Activated CD4-positive, alpha-beta T cell treated with anti-CD3 and anti-CD28 coated beads for 48 hours (primary cell): ENCODE measurements around the gene KCNK5.

Experiments used
- DNase-seq: peaks from one replicate; pipeline ENCODE4 v3.0.0-alpha.2; 2020

Gene KCNK5, protein sequence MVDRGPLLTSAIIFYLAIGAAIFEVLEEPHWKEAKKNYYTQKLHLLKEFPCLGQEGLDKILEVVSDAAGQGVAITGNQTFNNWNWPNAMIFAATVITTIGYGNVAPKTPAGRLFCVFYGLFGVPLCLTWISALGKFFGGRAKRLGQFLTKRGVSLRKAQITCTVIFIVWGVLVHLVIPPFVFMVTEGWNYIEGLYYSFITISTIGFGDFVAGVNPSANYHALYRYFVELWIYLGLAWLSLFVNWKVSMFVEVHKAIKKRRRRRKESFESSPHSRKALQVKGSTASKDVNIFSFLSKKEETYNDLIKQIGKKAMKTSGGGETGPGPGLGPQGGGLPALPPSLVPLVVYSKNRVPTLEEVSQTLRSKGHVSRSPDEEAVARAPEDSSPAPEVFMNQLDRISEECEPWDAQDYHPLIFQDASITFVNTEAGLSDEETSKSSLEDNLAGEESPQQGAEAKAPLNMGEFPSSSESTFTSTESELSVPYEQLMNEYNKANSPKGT

DNA sequence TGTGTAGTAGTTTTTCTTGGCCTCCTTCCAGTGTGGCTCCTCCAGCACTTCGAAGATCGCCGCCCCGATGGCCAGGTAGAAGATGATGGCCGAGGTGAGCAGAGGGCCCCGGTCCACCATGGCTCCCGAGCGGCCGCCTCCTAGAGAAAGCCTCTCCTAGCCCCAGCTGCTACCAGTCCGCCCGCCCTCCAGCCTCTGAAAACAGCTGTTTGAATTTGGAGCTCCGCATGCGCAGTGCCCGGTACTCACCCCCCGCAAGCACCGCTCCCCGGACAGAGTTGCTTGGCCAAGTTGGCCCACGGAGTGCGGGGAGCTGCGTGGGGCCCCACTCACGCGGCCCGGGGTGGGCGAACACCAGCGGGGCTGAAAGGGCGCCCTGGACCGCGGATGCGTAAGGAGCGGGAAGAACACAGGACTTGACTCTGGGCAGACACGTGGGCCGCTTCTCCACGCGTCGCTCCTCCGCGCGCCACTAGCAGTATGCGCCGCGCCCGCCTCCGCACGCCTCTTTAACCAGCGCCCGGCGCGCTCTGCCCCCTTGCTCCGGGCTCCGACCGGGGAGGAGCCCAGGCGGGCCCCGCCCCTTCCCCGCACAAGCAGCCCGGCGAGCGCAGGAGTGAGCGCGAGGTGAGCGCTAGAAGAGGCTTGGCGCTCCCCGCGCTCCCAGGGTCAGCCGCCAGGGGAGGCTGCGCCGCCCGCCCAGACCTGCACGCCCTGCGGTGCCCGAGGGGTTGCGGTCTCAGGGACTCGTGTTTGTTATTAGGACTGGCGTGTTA, at the start of gene KCNK5:
KCNK5 (minus strand) TSS at position 484 of the 776 bp plus-strand sequence; CDS start at position 120, 364 bp downstream.
- peak; percentile 91 for DNase-seq

DNA sequence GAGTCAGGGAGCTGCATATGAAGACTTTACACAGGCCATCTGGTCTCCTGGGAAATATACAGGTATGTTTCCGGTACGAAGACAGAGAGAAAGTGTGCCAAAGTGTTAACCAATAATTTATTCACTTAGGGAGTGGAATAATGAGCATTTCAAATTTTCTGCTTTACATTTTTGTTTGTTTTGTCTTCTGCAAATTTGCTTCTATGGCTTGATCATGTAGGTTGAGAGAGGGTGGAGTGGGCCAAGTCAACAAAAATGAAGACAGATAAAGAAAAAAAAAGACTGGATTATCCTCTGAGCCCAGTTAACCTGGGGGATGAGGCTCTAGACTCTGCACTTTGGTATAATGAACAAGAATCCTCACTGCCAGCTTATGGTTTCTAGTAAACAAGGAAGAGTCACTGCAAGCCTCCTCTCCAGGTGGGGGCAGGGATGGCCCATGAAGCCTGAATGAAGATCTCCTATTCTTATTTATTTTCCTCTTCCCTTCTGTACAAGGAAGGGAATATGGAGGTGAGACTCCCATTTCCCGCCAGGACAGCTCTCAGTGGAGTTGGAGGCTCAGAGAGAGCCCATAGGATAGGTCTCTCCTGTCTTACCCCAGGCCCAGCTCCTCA, 47.2 kb upstream of the KCNK5 start:
- DNase-seq = no peak

DNA sequence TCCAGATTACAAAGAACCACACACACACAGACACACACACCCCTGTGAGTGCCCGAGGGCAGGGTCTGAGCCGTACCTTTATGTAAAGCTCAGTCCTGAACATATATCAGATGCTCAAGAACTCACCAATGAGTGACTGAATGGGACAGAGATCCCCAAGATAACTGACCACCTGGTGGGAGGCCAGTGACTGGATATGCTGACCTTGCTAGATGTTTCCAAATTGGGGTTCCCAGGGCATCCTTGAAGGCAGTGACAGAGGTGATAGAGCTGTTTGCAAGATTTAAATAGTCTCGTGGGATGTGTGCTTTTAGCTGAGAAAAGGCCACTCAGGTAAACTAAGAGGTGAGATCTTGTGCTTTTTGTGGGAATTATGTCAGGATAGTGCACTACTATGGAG, 45.6 kb upstream of the KCNK5 start:
- no peak for DNase-seq

DNA sequence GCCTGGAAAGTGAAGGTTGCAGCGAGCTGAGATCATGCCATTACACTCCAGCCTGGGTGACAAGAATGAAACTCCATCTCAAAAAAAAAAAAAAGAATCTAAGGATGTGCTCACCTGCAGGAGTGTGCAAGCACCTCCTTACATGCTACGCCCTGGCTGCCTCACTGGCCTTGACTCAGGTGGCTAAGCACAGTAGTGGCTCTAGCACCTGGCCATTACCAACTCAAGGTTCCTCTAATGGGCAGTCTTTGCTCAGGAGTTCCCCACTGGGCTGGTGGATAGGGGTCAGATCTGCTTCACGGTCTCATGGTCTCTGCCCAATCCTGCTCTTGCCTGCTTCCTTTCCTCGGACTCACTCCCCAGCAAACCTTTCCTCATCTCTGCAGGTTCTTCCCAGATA, 45.2 kb upstream of the KCNK5 start:
- DNase-seq = no peak

DNA sequence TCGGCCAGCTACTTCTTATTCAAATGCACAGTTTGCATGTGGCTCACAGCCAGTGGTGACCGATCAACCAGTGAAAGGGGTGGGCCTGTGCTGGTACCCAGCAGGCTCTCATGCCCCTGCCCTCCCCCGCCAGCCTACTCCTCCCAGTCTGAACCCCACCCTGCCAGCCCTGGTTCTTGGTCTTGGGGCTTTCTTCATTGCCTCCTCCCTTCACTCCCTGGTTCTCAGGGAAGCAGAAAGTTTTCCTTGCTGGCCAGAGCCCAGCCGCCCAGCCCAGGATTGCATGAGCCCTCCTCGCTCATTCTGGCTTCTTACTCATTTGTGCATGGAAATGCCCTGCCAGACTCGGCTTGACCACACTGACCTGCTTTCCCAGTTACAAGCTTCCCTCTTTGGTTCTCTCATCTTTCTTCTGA, 44.1 kb upstream of the KCNK5 start:
- DNase-seq = no peak

DNA sequence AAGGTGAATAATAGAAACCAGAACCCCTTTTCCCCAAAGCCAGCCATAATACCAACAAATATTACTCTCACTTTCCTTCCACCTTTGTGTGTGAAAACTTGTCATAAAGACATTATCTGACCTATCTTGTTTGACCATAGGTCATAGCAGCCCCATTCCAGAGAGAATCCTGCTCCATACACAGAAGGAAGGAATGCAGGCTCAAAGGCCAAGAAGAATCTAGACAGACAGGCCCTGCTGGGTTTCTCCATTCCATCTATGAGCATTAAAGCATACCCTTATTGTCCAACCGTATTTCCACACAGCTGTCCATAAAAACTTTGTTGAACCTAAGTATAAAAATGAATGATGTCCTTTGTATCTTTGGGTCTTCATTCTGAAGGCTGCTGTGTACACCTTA, 40.7 kb upstream of the KCNK5 start:
- no peak for DNase-seq

DNA sequence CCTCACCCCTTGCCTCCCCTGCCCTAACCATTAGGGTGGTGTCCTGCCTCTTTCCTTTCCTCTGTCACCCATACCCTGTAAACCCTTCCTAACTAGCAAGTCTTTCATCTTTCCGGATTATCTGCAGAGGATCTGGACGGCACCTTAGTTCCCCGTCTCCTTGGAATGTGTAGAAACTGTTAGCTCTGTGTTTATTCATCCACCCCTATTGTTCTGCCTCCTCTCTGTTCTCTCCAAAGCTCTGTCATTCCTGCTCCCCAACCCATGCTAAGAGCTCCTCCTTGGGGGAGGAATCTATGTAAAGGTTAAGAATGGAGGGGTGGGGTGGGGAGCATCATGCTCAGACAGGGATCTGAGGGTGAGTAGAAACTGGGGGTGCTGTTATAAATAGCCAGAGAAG, 39.4 kb upstream of the KCNK5 start:
- DNase-seq = no peak

DNA sequence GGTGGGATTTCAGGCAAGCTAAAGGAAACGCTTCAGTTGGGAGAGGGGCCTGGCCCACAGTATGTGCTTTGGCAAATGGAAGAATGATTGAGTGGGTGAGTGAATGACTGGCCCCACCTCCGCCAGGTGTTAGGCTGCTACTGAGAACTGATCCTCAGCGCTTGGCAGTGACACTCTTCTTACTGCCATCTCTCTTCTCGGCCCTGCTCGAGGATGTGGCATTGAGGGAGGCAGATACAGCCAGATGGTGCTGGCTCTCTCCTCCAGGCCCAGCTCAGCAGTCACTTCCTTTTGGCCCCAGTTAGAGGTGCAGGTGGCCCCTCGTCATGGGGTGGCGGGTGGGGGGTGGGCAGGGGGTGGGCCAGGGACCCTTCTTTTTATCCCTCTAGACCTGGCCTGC, 38.9 kb upstream of the KCNK5 start:
- DNase-seq = no peak

DNA sequence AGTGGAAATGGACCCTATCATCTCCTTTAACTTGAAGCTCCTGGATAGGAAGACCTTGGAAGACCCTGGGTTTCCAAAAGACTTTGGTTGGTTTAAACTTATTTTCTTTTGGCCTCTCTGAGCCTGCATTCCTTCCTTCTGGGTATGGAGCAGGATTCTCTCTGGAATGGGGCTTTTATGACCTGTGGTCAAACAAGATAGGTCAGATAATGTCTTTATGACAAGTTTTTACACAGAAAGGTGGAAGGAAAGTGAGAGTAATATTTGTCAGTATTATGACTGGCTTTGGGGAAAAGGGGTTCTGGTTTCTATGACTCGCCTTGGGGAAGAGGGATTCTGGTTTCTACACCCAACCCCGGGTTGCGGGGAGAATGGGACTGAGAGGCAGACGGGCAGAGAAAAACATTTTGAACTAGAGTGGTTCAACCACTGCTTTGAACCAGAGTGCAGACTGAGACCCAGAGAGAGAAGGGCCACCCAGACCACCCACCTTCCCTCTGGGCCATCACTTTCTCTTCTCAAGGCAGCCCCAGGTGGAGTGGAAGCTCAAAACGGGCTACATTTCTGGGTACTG, 37.6 kb upstream of the KCNK5 start:
- peak; percentile 17 for DNase-seq

DNA sequence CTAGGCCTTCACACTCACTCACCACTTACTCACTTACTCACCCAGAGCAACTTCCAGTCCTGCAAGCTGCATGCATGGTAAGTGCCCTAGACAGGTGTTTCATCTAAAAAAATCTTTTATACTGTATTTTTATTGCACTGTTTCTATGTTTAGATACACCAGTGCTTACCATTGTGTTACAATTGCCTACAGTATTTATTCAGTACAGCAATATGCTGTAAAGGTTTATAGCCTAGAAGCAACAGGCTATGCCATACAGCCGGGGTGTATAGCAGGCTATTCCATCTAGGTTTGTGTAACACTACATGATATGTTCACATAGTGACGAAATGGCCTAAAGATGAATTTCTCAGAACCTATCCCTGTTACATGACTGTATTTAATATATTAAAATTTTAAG, 37.1 kb upstream of the KCNK5 start:
- no peak for DNase-seq

DNA sequence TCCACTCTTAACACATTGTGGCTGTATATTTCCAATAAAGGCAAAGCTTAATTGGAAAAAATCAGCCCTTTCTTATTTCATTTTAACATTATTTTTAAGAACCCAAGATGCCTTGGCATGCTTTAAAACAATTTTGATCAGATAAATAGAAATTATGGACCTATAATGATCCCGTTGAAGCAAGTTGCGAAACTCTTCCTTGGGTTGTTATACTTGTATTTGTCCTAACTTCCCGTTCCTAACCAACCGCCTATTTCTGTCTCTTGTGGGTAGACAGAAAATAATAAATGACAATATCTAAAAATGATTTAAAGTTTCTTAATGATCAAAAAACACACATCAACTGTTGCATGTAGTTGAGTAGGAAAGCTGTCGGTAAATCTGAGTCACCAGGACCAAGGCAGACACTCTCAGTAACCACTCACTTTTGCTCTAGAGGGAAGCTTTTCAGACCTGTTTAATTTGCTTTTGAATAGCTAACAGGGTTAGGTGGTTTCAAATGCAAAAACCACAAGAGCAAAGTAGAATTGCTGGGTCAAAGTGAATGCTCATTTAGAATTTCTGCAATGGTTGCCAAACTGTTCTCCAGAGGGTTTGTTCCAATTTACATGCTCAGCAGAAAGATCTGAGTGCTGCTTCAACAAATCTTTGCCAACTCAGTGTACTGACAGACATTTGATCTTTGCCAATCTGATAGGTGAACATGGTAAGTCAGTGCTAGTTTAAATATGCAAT, 34.2 kb upstream of the KCNK5 start:
- peak; percentile 21 for DNase-seq

DNA sequence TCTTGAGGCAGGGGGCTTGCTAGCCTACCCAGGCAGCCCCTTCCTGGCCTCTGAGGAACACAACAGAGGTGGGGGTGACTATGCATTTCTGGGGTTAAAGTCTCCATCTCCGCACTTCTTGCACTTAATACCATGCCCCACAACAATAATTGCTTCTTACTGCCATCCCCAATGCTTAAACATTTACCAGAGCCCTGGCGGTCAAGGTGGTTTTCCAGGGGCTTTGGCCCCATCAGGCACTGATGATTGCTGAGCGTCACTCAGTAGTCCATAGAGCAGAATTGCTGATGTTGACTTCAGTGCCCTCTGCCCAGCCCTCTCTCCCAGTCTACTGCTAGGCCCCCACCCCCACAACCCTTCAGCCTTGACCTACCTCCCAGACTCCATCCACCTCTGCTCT, 32.5 kb upstream of the KCNK5 start:
- no peak for DNase-seq

DNA sequence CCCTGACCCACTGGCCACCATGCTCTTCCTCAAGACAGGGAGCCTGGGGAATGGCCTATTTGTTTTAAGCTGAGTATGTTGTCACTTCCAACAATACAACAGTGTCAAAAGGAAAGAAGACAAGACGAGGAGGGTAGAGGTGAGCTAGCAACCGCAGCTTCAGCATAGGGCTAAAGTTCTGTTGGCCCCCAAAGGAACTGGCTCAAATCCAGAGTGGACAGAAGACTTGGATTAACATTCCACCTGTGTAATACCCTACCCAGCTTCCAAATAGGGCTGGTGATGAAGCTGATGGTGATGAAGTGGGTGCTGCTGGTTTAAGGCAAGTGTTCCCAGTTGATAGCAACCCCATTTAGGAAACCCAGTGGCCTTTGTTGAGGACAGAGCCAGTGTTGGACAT, 31.7 kb upstream of the KCNK5 start:
- DNase-seq = no peak

DNA sequence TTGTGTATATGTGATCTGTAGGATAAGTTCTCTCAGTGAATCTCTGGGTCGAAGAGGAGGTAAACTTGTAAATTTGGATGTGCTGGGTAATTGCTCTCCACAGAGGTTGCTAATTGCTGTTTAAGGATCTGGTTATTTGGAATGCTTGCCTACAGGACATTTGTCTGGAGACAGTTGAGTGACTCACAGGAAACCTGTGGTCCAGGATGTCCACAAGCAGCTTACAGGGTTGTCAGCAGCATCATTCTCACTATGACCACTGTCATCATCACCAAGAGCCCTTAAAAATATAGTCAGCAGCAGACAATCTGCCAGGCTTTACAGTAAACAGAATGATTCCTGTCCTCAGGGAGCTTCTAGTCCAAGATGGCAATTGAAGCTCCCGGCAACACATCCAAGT, 31.2 kb upstream of the KCNK5 start:
- DNase-seq = no peak

DNA sequence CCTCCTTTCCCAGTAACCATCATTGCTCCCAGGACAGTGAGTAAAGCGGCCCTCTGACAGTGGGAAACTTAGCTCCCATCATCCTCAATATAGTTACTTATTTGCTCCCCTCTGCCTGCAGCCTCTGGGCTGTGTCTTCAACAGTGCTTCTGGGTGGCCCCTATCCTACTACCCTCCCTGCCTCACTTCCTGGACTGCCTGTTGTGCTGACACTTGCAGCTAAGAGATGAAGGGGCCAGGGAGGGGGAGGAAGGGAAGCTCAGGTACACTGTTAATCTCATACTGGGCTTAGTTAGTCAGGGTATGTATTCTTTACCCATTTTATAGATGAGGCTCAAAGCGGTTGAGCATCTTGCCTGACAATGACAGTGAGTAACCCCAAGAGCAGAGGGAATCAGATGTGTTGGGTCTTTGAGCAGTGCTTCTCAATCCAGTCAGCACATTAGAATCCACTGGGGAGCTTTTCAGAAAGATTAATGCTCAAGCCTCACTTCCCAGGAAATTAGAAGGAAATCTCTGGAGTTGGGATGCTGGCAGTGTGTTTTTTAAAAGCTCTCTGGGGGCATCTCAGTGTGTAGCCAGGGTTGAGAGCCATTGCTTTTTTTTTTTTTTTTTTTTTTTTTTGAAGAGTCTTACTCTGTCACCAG, 27.1 kb upstream of the KCNK5 start:
- no peak for DNase-seq

DNA sequence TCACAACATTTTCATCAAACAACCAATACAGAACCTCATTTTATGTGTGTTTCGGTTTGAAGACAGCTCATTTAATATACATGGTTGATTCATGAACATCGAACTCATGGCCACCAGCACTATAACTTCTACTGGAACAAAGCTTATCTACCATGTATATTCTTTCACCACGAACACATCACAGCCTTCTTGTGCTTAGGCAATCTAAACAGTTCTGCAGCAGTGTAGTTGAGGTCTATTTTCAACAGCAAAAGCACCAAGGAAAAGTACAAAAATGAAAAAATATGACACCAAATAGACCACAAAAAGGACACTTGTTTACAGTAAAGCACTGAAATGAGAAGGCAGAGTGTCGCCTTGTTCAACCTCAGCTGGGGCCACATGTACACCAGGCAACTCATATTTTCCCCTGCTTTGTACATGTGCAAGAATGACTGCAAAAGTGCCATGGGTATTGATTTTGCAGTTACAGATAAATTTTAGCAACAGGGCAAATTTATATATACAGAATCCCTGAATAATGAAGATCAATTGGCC, 25.8 kb upstream of the KCNK5 start:
- no peak for DNase-seq

DNA sequence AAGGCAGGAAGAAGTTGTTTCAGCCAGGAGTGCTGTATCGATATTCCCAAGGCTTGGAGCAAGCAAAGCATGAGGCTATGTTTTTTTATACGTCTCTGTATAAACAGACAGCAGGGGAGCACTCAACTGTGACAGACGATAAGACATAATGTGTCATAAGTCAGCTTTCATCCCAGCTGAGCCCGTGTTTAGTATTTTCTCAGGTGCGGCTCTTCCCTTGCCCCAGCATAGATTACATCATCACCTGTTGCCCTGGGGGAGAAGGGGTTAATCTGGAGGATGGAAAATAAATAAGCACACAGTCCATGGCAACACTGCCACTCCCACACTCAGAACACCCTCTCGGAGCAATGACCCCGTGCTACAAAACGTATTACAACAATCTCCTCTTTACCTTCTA, 22.1 kb upstream of the KCNK5 start:
- no peak for DNase-seq

DNA sequence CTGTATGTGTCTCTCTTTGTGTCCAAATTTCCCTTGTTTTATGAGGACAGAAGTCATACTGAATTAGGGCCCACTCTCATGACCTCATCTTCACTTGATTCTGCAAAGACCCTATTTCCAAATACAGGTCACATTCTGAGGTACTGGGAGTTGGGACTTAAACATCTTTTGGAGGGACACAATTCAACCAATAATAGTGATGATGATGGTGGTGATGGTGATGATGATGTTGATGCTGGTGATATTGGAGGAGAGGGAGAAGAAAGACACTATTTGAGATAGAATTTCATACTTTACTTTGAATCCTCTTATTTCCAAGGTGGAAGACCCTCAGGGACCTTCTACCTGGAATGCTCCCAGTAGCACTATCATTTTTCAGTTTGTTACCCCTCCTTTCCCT, 21.2 kb upstream of the KCNK5 start:
- DNase-seq = no peak

DNA sequence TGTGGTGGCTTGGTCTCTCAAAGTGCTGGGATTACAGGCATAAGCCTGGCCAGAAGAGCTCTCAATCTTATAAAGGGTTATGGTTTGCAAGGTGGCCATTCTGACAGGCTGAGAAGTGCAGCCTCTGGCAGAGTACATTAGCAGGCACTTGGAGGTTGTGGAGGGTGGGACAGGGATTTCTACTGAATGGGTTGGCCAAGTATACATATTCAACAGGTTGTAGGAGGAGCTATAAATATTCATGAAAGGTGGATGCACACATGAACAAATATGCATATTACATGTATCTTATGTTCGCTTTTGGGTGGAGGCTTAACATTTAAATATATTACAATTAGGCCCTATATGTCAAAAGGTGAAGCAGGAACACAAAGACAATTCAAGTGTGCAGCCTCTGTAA, 20.0 kb upstream of the KCNK5 start:
- no peak for DNase-seq

DNA sequence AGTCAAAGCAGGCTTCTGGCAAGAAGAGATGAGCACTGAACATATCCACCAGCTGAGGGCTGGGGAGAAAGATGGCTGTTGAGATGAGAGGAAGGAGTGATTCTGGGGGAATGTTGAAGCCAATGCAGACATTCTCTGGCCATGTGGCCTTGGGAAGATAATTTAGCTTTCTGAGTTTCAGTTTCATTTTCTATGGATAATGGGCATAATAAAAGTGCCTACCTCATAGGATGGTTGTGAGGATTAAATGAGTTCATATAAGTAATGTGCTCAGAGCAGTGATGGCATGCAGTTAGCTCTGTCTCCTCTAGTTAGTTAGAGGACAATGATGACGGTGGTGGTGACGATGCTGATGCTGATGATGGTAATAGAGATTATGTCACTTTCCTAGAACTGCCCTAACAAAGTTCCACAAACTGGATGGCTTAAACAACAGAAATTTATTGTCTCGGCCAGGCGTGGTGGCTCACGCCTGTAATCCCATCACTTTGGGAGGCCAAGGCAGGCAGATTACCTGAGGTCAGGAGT, 18.5 kb upstream of the KCNK5 start:
- DNase-seq = no peak

DNA sequence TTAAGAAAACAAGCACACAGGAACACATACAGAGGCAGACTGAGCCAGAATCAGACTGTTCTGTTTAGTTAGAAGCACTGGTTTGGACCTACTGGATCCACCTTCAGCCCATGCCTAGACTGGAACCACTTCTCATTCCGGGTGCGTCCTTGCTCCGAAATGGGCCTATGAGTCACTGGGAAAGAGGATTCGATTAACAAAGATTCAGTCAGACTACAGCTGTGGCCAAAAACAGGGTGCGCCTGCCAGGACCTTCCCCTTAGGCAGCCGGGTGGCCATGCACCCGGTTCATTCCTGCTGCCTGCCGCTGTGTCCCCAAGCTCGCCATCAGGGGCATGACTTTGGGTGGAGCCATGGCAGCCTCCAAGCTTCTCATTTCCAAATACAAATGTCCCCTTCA, 14.5 kb upstream of the KCNK5 start:
- no peak for DNase-seq
